OCI-LY1 (cell line): ENCODE data around the gene CCBE1.

Source experiments
- H2AFZ ChIP-seq: fragments of 200-600 bp; sonication (generic), shearing (Covaris generic); 2 replicates; pipeline ENCODE4 v1.6.0; 2014; ENCODE audit warnings: antibody characterized with exemption, mild to moderate bottlenecking, low read length
- H3F3A ChIP-seq: fragments of 200-600 bp; sonication (generic), shearing (Covaris generic); 2 replicates; pipeline ENCODE4 v1.6.0; 2014; ENCODE audit warnings: mild to moderate bottlenecking, antibody characterized with exemption, low read length, moderate library complexity; ENCODE audit not compliant: insufficient read depth
- H3K27ac ChIP-seq: fragments of 200-600 bp; sonication (generic); 2 replicates; pipeline ENCODE4 v1.5.1; 2014; ENCODE audit warnings: low read length, mixed run types, mild to moderate bottlenecking, low read depth; ENCODE audit not compliant: poor library complexity, severe bottlenecking
- H3K27me3 ChIP-seq: fragments of 200-600 bp; sonication (generic); 2 replicates; pipeline ENCODE4 v1.6.0; 2014; ENCODE audit warnings: antibody characterized with exemption, mild to moderate bottlenecking, low read length, moderate library complexity; ENCODE audit not compliant: insufficient read depth
- H3K36me3 ChIP-seq: fragments of 200-600 bp; sonication (generic); 2 replicates; pipeline ENCODE4 v1.6.1; 2014; ENCODE audit warnings: mild to moderate bottlenecking, antibody characterized with exemption, low read length, moderate library complexity, mixed read lengths; ENCODE audit not compliant: insufficient read depth
- H3K4me1 ChIP-seq: fragments of 200-600 bp; sonication (generic); 2 replicates; pipeline ENCODE4 v1.5.1; 2014; ENCODE audit warnings: mild to moderate bottlenecking, low read length, moderate library complexity; ENCODE audit not compliant: insufficient read depth, severe bottlenecking
- H3K4me2 ChIP-seq: fragments of 200-600 bp; sonication (generic), shearing (Covaris generic); 2 replicates; pipeline ENCODE4 v1.6.1; 2014; ENCODE audit warnings: low read length
- H3K4me3 ChIP-seq: fragments of 200-600 bp; sonication (generic); 2 replicates; pipeline ENCODE4 v1.5.1; 2014; ENCODE audit warnings: low read length, low read depth, mild to moderate bottlenecking, mixed read lengths; ENCODE audit not compliant: poor library complexity, severe bottlenecking
- H3K79me2 ChIP-seq: fragments of 200-600 bp; shearing (Covaris generic); 2 replicates; pipeline ENCODE4 v1.6.1; 2016; ENCODE audit warnings: mixed run types, low read length, mixed read lengths; ENCODE audit not compliant: insufficient read depth
- H3K9ac ChIP-seq: fragments of 200-600 bp; sonication (generic), shearing (Covaris generic); 2 replicates; pipeline ENCODE4 v1.6.1; 2014; ENCODE audit warnings: mild to moderate bottlenecking, low read length, mixed read lengths
- H3K9me2 ChIP-seq: fragments of 200-600 bp; sonication (generic), shearing (Covaris generic); 2 replicates; pipeline ENCODE4 v1.6.1; 2014; ENCODE audit warnings: low read depth, mild to moderate bottlenecking, low read length, mixed read lengths
- H3K9me3 ChIP-seq: fragments of 200-600 bp; shearing (Covaris generic); 2 replicates; pipeline ENCODE4 v1.6.1; 2014; ENCODE audit warnings: low read length, mixed read lengths
- H4K20me1 ChIP-seq: fragments of 200-600 bp; sonication (generic), shearing (Covaris generic); 2 replicates; pipeline ENCODE4 v1.6.0; 2016; ENCODE audit warnings: mild to moderate bottlenecking, low read length; ENCODE audit not compliant: insufficient read depth
- EZH2 ChIP-seq: fragments of 200-600 bp; sonication (generic), shearing (Covaris generic); IDR thresholded peaks from 2 replicates; pipeline ENCODE4 v1.8.0; 2017; ENCODE audit warnings: borderline replicate concordance, mixed run types, mild to moderate bottlenecking, antibody characterized with exemption, low read length, moderate library complexity, mixed read lengths
- TF ChIP-seq, protein P1 (sequence below): fragments of 200-600 bp; sonication (generic), shearing (Covaris generic); IDR thresholded peaks from 2 replicates; pipeline ENCODE4 v1.5.1; 2017; ENCODE audit warnings: mild to moderate bottlenecking, antibody characterized with exemption, low read length, moderate library complexity, mixed read lengths

The CCBE1 gene

DNA sequence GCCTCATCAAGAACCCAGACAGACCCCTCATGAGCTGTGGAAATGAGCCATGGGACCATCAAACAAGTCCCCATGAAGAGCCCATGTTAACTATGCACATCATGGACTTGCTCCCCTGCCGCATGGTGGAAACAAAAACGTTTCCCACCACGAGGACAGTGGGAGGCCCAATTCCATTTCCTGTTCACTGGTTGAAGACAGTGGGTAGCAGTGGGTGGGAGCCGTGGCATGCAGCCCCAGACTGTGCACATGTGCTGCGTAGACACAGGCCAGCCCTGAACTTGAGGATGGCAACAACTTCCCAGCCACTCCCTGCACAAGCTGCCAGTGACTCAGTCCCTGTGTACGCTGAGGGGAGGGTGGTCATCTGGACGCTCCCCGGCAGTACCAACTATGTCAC lies 229.7 kb downstream of the CCBE1 start:
- Histone ChIP-seq H3F3A (no peaks in the 10 kb centered on the region), H3K9me3 (no peaks in the 10 kb centered on the region), H4K20me1 (no peaks in the 10 kb centered on the region), H3K9ac (no peak overlapping the region), H3K79me2 (no peaks in the 10 kb centered on the region), H3K4me2 (no peak overlapping the region), H2AFZ (no peak overlapping the region), H3K4me3 (no peak overlapping the region), H3K27ac (no peak overlapping the region), H3K27me3 (no peaks in the 10 kb centered on the region), H3K4me1 (no peaks in the 10 kb centered on the region), H3K9me2 (no peaks in the 10 kb centered on the region), H3K36me3 (no peaks in the 10 kb centered on the region)
- no peak for TF ChIP-seq EZH2
- TF ChIP-seq, protein P1, sequence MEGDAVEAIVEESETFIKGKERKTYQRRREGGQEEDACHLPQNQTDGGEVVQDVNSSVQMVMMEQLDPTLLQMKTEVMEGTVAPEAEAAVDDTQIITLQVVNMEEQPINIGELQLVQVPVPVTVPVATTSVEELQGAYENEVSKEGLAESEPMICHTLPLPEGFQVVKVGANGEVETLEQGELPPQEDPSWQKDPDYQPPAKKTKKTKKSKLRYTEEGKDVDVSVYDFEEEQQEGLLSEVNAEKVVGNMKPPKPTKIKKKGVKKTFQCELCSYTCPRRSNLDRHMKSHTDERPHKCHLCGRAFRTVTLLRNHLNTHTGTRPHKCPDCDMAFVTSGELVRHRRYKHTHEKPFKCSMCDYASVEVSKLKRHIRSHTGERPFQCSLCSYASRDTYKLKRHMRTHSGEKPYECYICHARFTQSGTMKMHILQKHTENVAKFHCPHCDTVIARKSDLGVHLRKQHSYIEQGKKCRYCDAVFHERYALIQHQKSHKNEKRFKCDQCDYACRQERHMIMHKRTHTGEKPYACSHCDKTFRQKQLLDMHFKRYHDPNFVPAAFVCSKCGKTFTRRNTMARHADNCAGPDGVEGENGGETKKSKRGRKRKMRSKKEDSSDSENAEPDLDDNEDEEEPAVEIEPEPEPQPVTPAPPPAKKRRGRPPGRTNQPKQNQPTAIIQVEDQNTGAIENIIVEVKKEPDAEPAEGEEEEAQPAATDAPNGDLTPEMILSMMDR = no peak

DNA sequence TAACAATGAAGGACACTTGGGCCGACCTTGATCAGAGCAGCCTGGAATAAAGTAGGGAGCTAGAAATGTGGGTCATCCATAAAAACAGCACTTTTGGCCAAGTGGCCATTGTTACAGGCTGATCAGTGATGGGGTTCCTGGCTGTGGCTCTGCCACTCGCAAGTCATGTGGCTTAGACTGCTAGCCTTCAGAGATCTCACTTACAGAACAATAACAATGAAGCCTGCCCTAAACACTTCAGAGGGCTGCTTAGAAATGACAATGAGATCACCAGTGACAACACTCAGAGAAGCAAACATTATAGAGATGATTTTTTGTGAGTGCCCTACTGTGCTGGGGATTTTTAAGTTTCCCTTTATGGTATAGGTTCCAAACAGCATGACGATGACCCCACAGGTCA lies 230.2 kb downstream of the CCBE1 start:
- Histone ChIP-seq H3K4me2 (no peak overlapping the region), H3K27ac (no peak overlapping the region), H3K27me3 (no peaks in the 10 kb centered on the region), H3K79me2 (no peaks in the 10 kb centered on the region), H3F3A (no peaks in the 10 kb centered on the region), H3K4me3 (no peak overlapping the region), H3K9me3 (no peaks in the 10 kb centered on the region), H3K36me3 (no peaks in the 10 kb centered on the region), H2AFZ (no peak overlapping the region), H3K4me1 (no peaks in the 10 kb centered on the region), H4K20me1 (no peaks in the 10 kb centered on the region), H3K9ac (no peak overlapping the region), H3K9me2 (no peaks in the 10 kb centered on the region)
- TF ChIP-seq, protein P1 = no peak
- no peak for TF ChIP-seq EZH2

DNA sequence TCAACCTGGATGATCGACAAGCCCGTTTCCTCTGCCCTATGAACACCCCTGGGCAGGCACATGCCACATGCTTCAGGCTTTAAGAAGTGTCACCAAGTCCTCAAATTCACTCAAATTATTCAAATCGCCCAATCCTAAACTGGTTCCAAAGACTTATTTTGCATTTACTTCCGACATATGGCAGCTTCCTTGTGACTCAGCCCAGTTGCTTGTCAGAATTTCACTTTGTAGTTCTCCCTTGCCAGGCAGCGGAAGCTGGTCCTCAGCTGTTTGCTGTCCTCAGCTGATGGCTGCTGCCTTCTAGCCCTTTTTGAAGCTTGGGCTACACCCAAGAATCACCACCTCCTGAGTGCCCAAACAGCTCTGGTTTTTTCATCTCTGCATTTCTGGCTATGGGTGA lies 232.7 kb downstream of the CCBE1 start:
- Histone ChIP-seq H3K36me3 (no peaks in the 10 kb centered on the region), H2AFZ (no peak overlapping the region), H3K27ac (no peak overlapping the region), H3K9me3 (no peaks in the 10 kb centered on the region), H3F3A (no peaks in the 10 kb centered on the region), H3K9me2 (no peaks in the 10 kb centered on the region), H3K4me2 (no peak overlapping the region), H4K20me1 (no peaks in the 10 kb centered on the region), H3K4me3 (no peak overlapping the region), H3K79me2 (no peaks in the 10 kb centered on the region), H3K27me3 (no peaks in the 10 kb centered on the region), H3K4me1 (no peaks in the 10 kb centered on the region), H3K9ac (no peak overlapping the region)
- TF ChIP-seq, protein P1 = no peak
- TF ChIP-seq EZH2 = no peak
